Suppressor macrophage treated with lipopolysaccharide for 4 hours (primary cell): ENCODE measurements around the gene EPAS1.

ENCODE experiments used
- DNase-seq: peaks from one replicate; pipeline ENCODE4 v3.0.0-alpha.2; 2020

EPAS1 gene

DNA sequence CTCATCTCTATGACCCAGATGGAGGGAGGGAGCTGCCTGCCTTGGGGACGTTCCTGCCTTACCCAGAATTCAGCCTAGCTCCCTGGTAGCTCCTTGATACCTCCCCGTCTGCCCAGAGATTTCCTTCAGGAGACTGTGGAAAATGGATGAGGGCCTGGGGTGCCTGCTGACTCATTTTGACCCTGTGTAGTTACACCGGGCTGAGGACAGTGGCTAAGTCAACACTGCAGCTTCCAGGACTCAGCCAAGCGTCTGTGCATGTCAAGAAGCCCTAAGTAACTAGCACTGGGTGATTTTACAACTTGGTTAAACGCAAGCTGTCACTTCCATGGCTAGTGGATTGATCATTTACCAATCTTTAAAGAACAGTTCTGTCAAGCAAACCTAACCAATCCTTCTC, 23.3 kb upstream of the EPAS1 start:
- no peak for DNase-seq

DNA sequence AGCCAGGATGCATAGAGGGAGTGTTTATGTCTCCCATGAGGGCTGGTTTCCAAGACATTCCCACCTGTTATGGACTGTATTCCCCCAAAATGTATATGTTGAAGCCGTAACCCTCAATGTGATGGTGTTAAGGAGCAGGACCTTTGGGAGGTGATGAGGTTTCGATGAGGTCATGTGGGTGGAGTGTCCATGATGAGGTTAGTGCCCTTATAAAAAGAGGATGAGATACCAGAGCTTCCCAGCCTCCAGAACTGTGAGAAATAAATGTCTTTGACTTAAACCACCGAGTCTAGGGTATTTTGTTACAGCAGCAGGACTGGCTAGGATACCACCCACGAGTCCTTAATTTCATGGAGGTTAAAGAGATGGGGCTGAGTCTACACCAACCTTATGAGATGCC, 22.6 kb upstream of the EPAS1 start:
- DNase-seq, result peak; percentile 58

- DNase-seq, result peak; percentile 19
Measured at GRCh38 chr2:46275995-46276394, 21.2 kb upstream of the EPAS1 start.

DNA sequence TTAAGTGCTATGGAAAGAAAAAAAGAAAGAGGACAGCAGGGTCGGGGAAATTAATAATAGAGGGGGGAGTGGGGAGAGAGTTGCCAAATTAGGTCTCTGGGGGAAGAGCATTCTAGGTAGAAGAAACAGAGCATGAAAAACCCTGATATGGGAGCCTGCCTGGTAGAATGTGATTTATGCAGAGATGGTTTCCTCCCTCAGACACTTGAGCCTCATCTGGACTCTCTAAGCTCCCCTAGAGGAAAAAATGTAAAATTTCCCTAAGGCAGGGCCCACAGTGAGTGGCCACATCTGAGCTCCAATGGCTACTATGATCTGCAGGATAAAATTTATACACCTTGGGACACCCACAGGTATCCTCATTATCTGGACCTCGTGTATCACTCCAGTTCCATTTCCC, 20.6 kb upstream of the EPAS1 start:
- no peak for DNase-seq

DNA sequence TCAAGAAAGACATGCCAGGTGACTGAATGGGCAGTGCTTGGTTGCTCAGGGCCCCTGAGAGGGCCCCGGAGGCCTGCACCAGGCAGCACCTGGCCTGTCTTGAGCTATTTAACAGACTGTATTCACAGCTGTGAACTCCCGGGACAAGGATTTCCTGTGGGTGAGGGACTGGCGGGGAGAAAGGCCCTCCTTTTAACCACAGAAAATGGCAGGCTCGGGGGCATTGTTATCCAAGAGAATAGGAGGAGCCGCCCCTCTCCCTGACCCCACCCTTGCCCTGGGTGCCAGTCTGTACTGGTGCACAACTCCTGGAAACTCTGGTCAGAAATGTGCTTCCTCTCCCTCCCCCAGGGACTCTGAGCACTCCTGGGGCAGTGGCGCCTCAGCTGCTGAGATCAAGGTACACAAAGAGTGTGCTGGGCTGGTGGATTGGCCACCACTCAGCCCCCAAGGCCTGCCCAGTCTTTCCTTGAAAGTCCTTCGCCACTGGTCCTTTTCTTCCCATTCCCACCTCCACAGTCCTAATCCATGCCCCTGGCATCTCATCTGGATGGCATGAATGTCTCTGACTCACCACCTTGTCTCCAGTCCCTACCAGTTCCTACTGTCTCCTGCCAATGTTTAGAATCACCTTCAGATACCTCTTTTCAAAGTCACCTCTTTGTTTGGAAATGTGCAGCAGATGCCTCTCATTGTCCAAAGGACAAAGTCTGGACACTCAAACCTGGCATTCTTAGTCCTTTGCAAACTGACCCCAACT, 19.6 kb upstream of the EPAS1 start:
- no peak for DNase-seq

DNA sequence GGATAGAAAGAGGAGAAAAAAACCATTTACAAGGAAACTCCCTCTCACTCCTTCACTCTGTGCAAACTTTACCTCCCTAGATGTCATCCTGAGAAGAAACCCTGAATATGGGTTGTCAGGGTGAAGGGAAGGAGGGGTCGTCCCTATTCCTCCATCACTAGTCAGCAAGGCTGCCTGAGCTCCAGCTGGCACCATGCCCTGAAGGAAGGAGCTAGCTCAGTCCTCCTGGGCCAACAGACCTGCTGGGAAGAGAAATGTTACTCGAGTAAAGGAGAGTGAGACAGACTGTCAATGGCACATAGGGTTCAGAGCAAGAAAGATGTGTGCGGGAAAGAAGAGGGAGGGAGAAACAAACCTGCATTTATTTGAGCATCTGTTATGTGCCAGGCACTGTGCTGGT, 18.3 kb upstream of the EPAS1 start:
- no peak for DNase-seq

DNA sequence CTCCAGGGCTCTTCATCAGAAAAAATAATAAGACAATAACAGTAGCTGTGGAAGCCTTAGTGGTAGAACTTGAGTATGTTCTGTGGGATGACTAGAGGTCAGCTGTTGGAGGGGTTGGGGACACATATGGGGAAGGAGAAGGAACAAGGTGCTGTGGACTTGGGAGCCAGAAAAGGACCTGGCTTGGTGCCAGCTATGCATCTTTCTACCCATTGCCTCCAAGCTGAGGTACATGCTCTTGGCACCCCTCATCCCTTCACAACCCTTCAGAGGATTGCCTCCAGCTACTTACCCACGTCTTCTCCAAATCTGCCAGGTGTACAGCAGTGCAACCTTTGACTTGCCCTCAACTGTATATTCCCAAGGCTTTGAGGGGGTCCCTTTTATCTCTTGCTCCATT, 15.3 kb upstream of the EPAS1 start:
- no peak for DNase-seq

- DNase-seq, result no peak
Measured at GRCh38 chr2:46283693-46284092, 13.5 kb upstream of the EPAS1 start.

GRCh38 chr2:46284260-46284659, 12.9 kb upstream of the EPAS1 start:
- DNase-seq, result no peak

DNA sequence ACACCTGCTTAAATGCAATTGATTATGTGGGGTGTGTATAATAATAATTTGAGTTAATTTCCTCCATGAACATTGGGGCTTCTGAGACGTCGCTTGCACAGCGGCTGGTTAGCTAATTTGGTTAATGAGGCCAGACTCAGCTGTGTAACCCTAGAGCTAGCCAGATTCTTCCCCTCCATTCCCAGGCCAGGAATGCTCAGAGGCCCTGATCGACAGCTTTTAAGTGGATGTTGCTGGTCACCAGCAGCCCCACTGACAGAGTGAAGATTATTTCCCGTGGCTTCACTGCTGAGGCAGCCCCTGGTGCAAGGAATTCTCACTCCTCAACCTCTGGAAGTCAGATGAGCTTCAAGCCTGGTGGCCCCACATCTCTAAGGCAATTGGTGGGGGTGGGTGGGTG, 12.4 kb upstream of the EPAS1 start:
- DNase-seq, result no peak

- no peak for DNase-seq
Measured at GRCh38 chr2:46286715-46287114, 10.5 kb upstream of the EPAS1 start.

- peak; percentile 11 for DNase-seq
Measured at GRCh38 chr2:46290078-46290477, 7.1 kb upstream of the EPAS1 start.

GRCh38 chr2:46293466-46293865, 3.7 kb upstream of the EPAS1 start:
- DNase-seq, result no peak

- no peak for DNase-seq
Measured at GRCh38 chr2:46294176-46294836, 2.9 kb upstream of the EPAS1 start.

- peak; percentile 66 for DNase-seq
Measured at GRCh38 chr2:46296216-46296839, 879 bp upstream of the EPAS1 start.

- DNase-seq, result peak; percentile 36
Measured at GRCh38 chr2:46297546-46298271, 502 bp downstream of the EPAS1 start.

- no peak for DNase-seq
Measured at GRCh38 chr2:46298272-46298521, 990 bp downstream of the EPAS1 start.

DNA sequence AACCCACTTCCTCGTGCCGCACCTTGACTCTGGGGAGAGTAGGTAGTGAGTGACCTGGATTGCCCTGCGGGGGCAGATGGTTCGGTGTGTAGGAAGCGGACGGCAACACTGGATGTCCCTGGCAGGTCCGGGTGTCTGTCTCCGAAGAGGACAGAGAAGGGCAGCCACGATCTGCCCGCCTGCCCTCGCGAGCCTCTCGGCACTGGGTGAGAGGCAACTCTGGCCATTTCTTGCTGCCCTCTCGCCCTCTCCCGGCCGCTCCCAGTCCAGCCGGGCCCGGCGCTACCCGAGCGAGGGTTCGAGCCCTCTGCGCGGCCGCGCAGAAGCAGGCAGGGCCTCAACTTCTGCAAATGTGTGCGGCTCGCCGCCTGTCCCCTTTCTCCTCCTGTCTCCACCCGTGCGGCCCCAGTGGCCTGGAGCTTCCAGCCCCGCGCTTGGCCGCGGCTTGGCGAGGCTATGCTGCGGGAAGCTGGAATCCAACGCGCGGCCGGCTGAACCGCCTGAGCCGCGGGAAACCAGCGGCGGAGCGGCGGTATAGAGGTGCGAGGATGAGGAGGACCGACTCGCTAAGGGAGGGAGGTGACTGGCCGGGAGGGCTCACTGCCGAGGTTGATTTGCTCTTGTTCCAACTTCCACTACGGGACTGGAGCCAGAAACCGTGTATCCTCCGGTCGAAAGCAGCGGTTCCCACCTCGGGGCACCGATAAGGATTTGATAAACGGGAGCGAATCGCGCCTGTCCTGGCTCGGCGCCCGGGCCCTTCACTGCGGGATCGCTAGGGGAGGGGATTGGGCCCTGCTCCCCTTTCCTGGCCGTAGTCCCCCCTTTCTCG, 1.5 kb downstream of the EPAS1 start:
- peak; percentile 77 for DNase-seq

DNA sequence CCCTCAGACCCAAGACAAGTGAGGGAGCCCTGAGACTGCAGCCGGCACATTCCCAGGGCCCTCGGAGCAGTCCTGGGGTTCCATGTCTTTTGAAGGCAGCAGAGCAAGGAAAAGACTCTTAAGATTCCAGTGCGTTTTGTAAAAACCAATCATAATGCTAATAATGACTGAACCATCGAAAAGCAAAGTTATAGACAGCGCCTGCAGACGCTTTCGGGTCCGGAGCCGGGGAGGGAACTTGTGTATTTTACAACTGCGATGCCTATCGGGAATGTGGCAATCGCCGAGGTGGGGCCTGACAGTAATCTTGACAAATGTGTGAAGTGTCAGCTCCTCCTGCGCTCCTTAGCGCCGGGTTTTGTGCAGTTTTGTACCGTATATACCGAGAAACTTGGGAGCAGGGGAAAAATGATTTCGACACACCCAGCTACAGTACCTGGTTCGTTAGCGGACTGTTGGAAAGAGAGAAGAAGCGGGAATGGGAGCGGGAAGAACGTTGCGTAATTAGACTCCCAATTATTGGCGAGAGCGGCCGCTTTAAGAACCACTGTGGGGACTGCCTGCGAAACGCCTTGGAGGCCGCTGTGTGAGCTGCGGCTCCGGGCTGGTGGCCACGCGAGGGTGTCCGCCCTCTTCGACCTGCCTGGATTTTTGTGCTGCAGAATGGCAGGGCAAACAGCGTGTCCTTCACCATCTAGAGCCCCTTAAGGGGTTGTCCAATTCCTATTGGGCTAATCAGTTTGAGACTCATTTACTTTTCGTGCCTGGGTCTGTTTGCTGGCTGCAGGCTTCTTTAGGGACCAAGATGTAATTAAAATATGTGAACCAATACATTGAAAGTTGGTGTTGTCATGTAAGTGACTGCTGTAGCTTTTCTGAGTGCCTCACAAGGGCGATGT, 2.4 kb downstream of the EPAS1 start:
- DNase-seq, result peak; percentile 79

- no peak for DNase-seq
Measured at GRCh38 chr2:46300406-46300832, 3.2 kb downstream of the EPAS1 start.

GRCh38 chr2:46302005-46302695, 4.9 kb downstream of the EPAS1 start:
- DNase-seq, result peak; percentile 23
